GM12878 (cell line): ENCODE data around the gene BIRC7. TPM values are rescaled to one million over a fixed set of nuclear protein-coding genes. Genes with fewer than 3 reads are reported as not detected.

Source experiments
- ATAC-seq: fragments of 200-7000 bp; cut with Tn5 transposase; 3 replicates; pipeline ENCODE4 v1.9.1; 2020; ENCODE audit warnings: mild to moderate bottlenecking, moderate library complexity
- BruUV-seq: library from RNA; stranded (reverse); fragments of 400-500 nt; replicated peaks from 2 replicates; lab custom pipeline; 2021; lab: Mats Ljungman, UMichigan
- CTCF ChIA-PET: fragments of 300-600 bp; sonication (Branson Sonifier 250); formaldehyde crosslinking; extraction: SDS; loops from one replicate; lab custom pipeline; 2021; ENCODE audit warnings: inconsistent platforms; lab: Yijun Ruan, JAX
- POLR2A ChIA-PET: fragments of 350-600 bp; formaldehyde crosslinking; extraction: SDS; loops from one replicate; lab custom pipeline; 2021; ENCODE audit warnings: inconsistent platforms; lab: Charles Lee
- RAD21 ChIA-PET: fragments of 300-600 bp; sonication (Branson Sonifier 250); formaldehyde crosslinking; loops from one replicate; lab custom pipeline; 2023; ENCODE audit warnings: antibody characterized with exemption; ENCODE audit not compliant: unreplicated experiment; lab: Charles Lee
- SMC1A ChIA-PET: fragments of 300-600 bp; sonication (Branson Sonifier 250); formaldehyde crosslinking; loops from one replicate; lab custom pipeline; 2023; ENCODE audit not compliant: unreplicated experiment, uncharacterized antibody; lab: Charles Lee
- DNase-seq: peaks from one replicate; pipeline ENCODE4 v3.0.0-alpha.2; 2011; ENCODE audit warnings: low read depth, low spot score
- FAIRE-seq: peaks from 3 replicates; lab custom pipeline; 2011; peaks lifted over from hg19 to GRCh38; lab: Jason Lieb, UNC
- H2AFZ ChIP-seq: 2 replicates; pipeline ENCODE4 v1.6.0; 2011; ENCODE audit warnings: low read depth, low read length, control low read depth; ENCODE audit not compliant: control insufficient read depth
- H3K27ac ChIP-seq: 2 replicates; pipeline ENCODE4 v1.5.1; 2011; ENCODE audit warnings: control low read depth; ENCODE audit not compliant: control insufficient read depth, insufficient read depth
- H3K27me3 ChIP-seq, 2 experiments: replicated peaks in 1 of 2; 2 replicates each; pipeline versions ENCODE4 v1.6.0 to v1.6.1; 2011; ENCODE audit warnings: low read length in 1 of 2; ENCODE audit not compliant: control insufficient read depth in 2 of 2, insufficient read depth in 2 of 2
- H3K36me3 ChIP-seq, 2 experiments: 2 replicates each; pipeline ENCODE4 v1.5.1; 2011; ENCODE audit warnings: low read length in 1 of 2; ENCODE audit not compliant: control insufficient read depth in 2 of 2, insufficient read depth in 2 of 2
- H3K4me1 ChIP-seq: 2 replicates; pipeline ENCODE4 v1.6.1; 2011; ENCODE audit warnings: mild to moderate bottlenecking, low read length, moderate library complexity, mixed read lengths; ENCODE audit not compliant: control insufficient read depth, insufficient read depth
- H3K4me2 ChIP-seq: 2 replicates; pipeline ENCODE4 v1.6.0; 2011; ENCODE audit warnings: control low read depth; ENCODE audit not compliant: control insufficient read depth, insufficient read depth
- H3K4me3 ChIP-seq: fragments of 200-600 bp; sonication (generic); 2 replicates; pipeline ENCODE4 v1.5.1; 2016
- H3K79me2 ChIP-seq: 2 replicates; pipeline ENCODE4 v1.6.0; 2011; ENCODE audit warnings: low read length; ENCODE audit not compliant: control insufficient read depth, insufficient read depth
- H3K9ac ChIP-seq: 2 replicates; pipeline ENCODE4 v1.8.0; 2011; ENCODE audit warnings: low read length, control low read depth, mixed read lengths; ENCODE audit not compliant: control insufficient read depth, insufficient read depth
- H3K9me3 ChIP-seq: replicated peaks from 3 replicates; pipeline ENCODE4 v1.5.1; 2011; ENCODE audit warnings: mild to moderate bottlenecking, low read length; ENCODE audit not compliant: control insufficient read depth, insufficient read depth
- H4K20me1 ChIP-seq: 2 replicates; pipeline ENCODE4 v1.6.0; 2011; ENCODE audit not compliant: control insufficient read depth, insufficient read depth
- BCL3 ChIP-seq: IDR thresholded peaks from 2 replicates; pipeline ENCODE4 v1.6.1; 2011; ENCODE audit warnings: borderline replicate concordance, low read depth, mild to moderate bottlenecking, moderate library complexity, low read length; ENCODE audit not compliant: insufficient read depth, poor library complexity, severe bottlenecking
- CEBPB ChIP-seq, 2 experiments: fragments of 150-350 bp in 1 of 2; IDR thresholded peaks; 2 replicates each; pipeline ENCODE4 v1.6.1; 2012 to 2014; ENCODE audit warnings: low read depth in 2 of 2, low read length in 2 of 2, borderline replicate concordance in 1 of 2, inconsistent platforms in 1 of 2
- E2F8 ChIP-seq: fragments of 450-650 bp; IDR thresholded peaks from 2 replicates; pipeline ENCODE4 v1.6.1; 2018; ENCODE audit warnings: mild to moderate bottlenecking, low read depth, moderate library complexity; ENCODE audit not compliant: partially characterized antibody
- E4F1 ChIP-seq: fragments of 450-650 bp; IDR thresholded peaks from 2 replicates; pipeline ENCODE4 v1.6.1; 2018; ENCODE audit warnings: borderline replicate concordance, mild to moderate bottlenecking; ENCODE audit not compliant: partially characterized antibody
- EGR1 ChIP-seq, 2 experiments: IDR thresholded peaks; 1 replicate in 1 of 2; 2 replicates in 1 of 2; pipeline ENCODE4 v1.6.1; 2011 to 2012; ENCODE audit warnings: low read depth in 2 of 2, low read length in 2 of 2, borderline replicate concordance in 1 of 2, mild to moderate bottlenecking in 1 of 2, moderate library complexity in 1 of 2
- KDM1A ChIP-seq: fragments of 200-600 bp; sonication (generic); IDR thresholded peaks from 2 replicates; pipeline ENCODE4 v1.6.1; 2016; ENCODE audit warnings: borderline replicate concordance
- MYB ChIP-seq: fragments of 150-350 bp; IDR thresholded peaks from 2 replicates; pipeline ENCODE4 v1.6.1; 2014; ENCODE audit warnings: mild to moderate bottlenecking, low read depth, low read length, borderline replicate concordance
- NR2C2 ChIP-seq: IDR thresholded peaks from 2 replicates; pipeline ENCODE4 v1.6.1; 2011; ENCODE audit warnings: borderline replicate concordance, low read depth; ENCODE audit not compliant: control insufficient read depth, insufficient read length
- RBBP5 ChIP-seq: fragments of 200-600 bp; sonication (generic); conservative IDR thresholded peaks from 2 replicates; pipeline ENCODE4 v1.6.1; 2016
- SIN3A ChIP-seq: IDR thresholded peaks from 2 replicates; pipeline ENCODE4 v1.6.1; 2012; ENCODE audit warnings: low read depth, low read length, improper control_type of control experiment
- SPI1 ChIP-seq: IDR thresholded peaks from 2 replicates; pipeline ENCODE4 v1.6.1; 2011; ENCODE audit warnings: low read depth, mild to moderate bottlenecking, low read length, moderate library complexity, borderline replicate concordance; ENCODE audit not compliant: insufficient read depth
- SUZ12 ChIP-seq: fragments of 200-600 bp; sonication (generic); IDR thresholded peaks from one replicate; pipeline ENCODE4 v1.6.1; 2018; ENCODE audit warnings: antibody characterized with exemption, mild to moderate bottlenecking; ENCODE audit not compliant: unreplicated experiment
- WRNIP1 ChIP-seq: IDR thresholded peaks from 2 replicates; pipeline ENCODE4 v1.6.1; 2011; ENCODE audit warnings: low read depth, low read length, improper control_type of control experiment, borderline replicate concordance
- WGBS: methylation state at CpG from one replicate; pipeline ENCODE4 v1.1.6; 2016; ENCODE audit warnings: low lambda C conversion rate; ENCODE audit not compliant: insufficient replicate concordance, insufficient coverage; ENCODE audit errors: missing lambda C conversion rate; 5-methylcytosine and 5-hydroxymethylcytosine counted together
- in situ Hi-C: fragments of 300-500 bp; cut with MboI; formaldehyde crosslinking; loops from 9 replicates; pipeline ENCODE4 v1.14.3; 2018; ENCODE audit warnings: mixed read lengths
- intact Hi-C: fragments of 100-400 bp; cut with micrococcal nuclease; formaldehyde crosslinking; loops from one replicate; pipeline ENCODE4 v1.14.2; 2022; ENCODE audit not compliant: unreplicated experiment
- polyA plus RNA-seq, 11 experiments: library from polyadenylated mRNA; depleted of rRNA in 4 of 11; unstranded in 6 of 11; stranded (reverse) in 5 of 11; fragments of >200 nt; fragmentation: Nextera tagmentation in 4 of 11; fragmentation: Illumina TruSeq in 1 of 11; extraction: Ambion mirVana in 4 of 11; extraction: Trizol in 1 of 11; gene quantifications; 1 replicate in 1 of 11; 2 replicates in 10 of 11; pipeline versions ENCODE4 v1.2.1 to v1.2.3, GENCODE V29; 2011 to 2016; ENCODE audit warnings: inconsistent platforms in 2 of 11, missing spikeins in 2 of 11, low read depth in 1 of 11
- total RNA-seq, 4 experiments: library from RNA; depleted of rRNA in 3 of 4; stranded (reverse); fragments of >200 nt in 3 of 4; fragmentation: Illumina TruSeq in 1 of 4; extraction: Trizol in 1 of 4; gene quantifications; 2 replicates each; pipeline versions ENCODE4 v1.2.1 to v1.2.3, GENCODE V29; 2013 to 2021
- TF ChIP-seq, protein P1 (sequence below): fragments of 450-650 bp; IDR thresholded peaks from 2 replicates; pipeline ENCODE4 v1.6.1; 2016; ENCODE audit warnings: mild to moderate bottlenecking
- TF ChIP-seq, protein P2 (sequence below): IDR thresholded peaks from 2 replicates; pipeline ENCODE4 v1.6.1; 2012; ENCODE audit warnings: low read depth, low read length, improper control_type of control experiment

BIRC7 gene
- total and polyA plus RNA-seq, 10 of the 15 experiments (the other 5 are each of a cell fraction or from before 2014, with no cell fraction given): 0.31 TPM; not detected in 9

DNA sequence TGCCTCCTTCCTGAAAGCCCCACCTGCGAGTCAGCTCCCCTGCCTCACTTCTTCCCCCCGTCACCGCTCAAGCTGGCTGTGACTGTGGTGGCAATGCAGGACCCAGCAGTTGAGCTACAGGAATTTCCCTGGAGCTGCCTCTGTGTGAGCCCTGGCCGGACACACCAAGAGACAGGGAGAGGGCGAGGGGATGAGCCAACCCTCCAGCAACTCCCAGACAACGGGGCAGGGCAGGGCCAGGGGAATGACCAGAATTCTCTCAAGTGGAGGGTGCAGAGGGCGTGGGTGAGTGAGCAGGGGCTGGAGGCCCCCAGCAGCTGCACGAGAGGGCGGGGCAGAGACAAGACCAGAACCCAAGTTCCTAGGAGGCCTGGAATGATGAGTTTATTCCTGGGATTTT lies 32.0 kb downstream of the BIRC7 start:
- Histone ChIP-seq H4K20me1 (no peaks in the 10 kb centered on the region), H2AFZ (no peak overlapping the region), H3K9ac (no peak overlapping the region), H3K79me2 (peaks cover 1% of the 10 kb centered on the region), H3K4me2 (no peak overlapping the region), H3K9me3 (no peaks in the 10 kb centered on the region), H3K4me3 (no peak overlapping the region), H3K36me3 (no peaks in the 10 kb centered on the region), H3K4me1 (no peaks in the 10 kb centered on the region), H3K27ac (no peak overlapping the region), H3K27me3 (no peaks in the 10 kb centered on the region; a peak in 1 of 4 replicates)
- CTCF ChIA-PET: no interaction called here
- BruUV-seq: no TSS peak
- 5% methylated on average over 9 of the region's 9 CpGs for WGBS
- ATAC-seq (no peak), FAIRE-seq (no peak), DNase-seq (no peak)
- POLR2A ChIA-PET: no interaction called here
- SMC1A ChIA-PET: no interaction called here
- RAD21 ChIA-PET: no interaction called here
- in situ Hi-C loops: no loop called here
- intact Hi-C loops: no loop called here
- TF ChIP-seq BCL3 (no peak), RBBP5 (no peak), E2F8 (no peak), WRNIP1 (no peak), CEBPB (IDR thresholded peaks at IDR 0.05; ENCODE audit: borderline replicate concordance in 1 of 2, low read depth in 2 of 2, low read length in 2 of 2) (no peak), E4F1 (no peak), SPI1 (no peak), NR2C2 (no peak), SUZ12 (no peak), MYB (no peak), SIN3A (no peak), KDM1A (no peak), EGR1 (IDR thresholded peaks at IDR 0.05; ENCODE audit: borderline replicate concordance in 1 of 2, low read depth in 2 of 2, low read length in 2 of 2) (no peak)
- TF ChIP-seq, protein P1, sequence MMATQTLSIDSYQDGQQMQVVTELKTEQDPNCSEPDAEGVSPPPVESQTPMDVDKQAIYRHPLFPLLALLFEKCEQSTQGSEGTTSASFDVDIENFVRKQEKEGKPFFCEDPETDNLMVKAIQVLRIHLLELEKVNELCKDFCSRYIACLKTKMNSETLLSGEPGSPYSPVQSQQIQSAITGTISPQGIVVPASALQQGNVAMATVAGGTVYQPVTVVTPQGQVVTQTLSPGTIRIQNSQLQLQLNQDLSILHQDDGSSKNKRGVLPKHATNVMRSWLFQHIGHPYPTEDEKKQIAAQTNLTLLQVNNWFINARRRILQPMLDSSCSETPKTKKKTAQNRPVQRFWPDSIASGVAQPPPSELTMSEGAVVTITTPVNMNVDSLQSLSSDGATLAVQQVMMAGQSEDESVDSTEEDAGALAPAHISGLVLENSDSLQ: no peak
- TF ChIP-seq, protein P2, sequence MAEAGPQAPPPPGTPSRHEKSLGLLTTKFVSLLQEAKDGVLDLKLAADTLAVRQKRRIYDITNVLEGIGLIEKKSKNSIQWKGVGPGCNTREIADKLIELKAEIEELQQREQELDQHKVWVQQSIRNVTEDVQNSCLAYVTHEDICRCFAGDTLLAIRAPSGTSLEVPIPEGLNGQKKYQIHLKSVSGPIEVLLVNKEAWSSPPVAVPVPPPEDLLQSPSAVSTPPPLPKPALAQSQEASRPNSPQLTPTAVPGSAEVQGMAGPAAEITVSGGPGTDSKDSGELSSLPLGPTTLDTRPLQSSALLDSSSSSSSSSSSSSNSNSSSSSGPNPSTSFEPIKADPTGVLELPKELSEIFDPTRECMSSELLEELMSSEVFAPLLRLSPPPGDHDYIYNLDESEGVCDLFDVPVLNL: no peak
